Brain microvascular endothelial cell (primary cell): ENCODE data around the gene FAM83D.

Source experiments
- DNase-seq: peaks from one replicate; pipeline ENCODE4 v3.0.0-alpha.2; 2020
- H3K27ac ChIP-seq: fragments of 250-450 bp; sonication (Bioruptor Pico); 2 replicates; pipeline ENCODE4 v1.5.1; 2020; ENCODE audit warnings: mild to moderate bottlenecking, moderate library complexity
- H3K27me3 ChIP-seq: fragments of 250-450 bp; sonication (Bioruptor Pico); replicated peaks from 2 replicates; pipeline ENCODE4 v1.5.1; 2020; ENCODE audit warnings: mild to moderate bottlenecking
- H3K36me3 ChIP-seq: fragments of 250-450 bp; sonication (Bioruptor Pico); replicated peaks from 2 replicates; pipeline ENCODE4 v1.5.1; 2020; ENCODE audit warnings: mild to moderate bottlenecking
- H3K4me3 ChIP-seq: 2 replicates; pipeline ENCODE4 v1.5.1; 2011; ENCODE audit warnings: low read depth, mild to moderate bottlenecking, control low read depth, low read length, moderate library complexity
- in situ Hi-C: cut with HindIII; loops from 2 replicates; pipeline ENCODE4 v1.10.0; 2017; ENCODE audit warnings: low sequenced_read_pairs, low pct_ligation_motif_present
- TF ChIP-seq, protein P1 (sequence below): IDR thresholded peaks from 2 replicates; pipeline ENCODE4 v1.5.1; 2011; ENCODE audit warnings: low read depth, mild to moderate bottlenecking, moderate library complexity, low read length, control low read depth, inconsistent platforms; ENCODE audit errors: missing control alignments

The FAM83D gene

DNA sequence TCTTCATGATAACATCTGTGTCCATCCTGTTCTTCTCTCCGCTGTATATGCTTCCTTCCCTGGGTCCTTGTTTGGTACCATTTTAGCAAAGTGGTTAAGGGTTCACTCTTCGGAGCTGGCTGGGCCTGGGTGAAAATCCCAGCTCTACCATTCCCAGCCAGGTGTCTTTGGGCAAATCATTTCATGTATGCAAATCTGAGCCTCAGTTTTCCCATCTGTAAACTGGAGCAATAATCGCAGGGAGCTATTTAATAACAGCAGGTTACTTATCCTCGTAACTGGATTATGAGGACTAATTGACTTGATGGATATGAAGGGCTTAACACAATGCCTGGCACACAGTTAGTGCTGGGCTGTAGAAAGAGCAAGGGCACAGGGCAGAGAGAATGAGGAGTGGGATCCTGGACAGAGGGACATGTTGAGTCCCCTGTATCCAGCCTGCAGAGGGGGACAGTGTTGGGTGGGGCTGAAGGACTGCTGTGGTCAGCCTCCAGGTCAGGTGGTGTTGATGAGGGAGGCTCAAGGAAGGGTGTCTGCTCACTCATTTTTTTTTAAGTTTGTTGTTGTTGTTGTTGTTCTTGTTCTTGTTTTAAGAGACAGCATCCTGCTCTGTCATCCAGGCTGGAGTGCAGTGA is 44.3 kb upstream of the FAM83D start:
- Histone ChIP-seq H3K4me3 (no peak overlapping the region), H3K27ac (no peak overlapping the region), H3K27me3 (no peaks in the 10 kb centered on the region), H3K36me3 (no peaks in the 10 kb centered on the region)
- in situ Hi-C loops, result no loop called here
- TF ChIP-seq, protein P1, sequence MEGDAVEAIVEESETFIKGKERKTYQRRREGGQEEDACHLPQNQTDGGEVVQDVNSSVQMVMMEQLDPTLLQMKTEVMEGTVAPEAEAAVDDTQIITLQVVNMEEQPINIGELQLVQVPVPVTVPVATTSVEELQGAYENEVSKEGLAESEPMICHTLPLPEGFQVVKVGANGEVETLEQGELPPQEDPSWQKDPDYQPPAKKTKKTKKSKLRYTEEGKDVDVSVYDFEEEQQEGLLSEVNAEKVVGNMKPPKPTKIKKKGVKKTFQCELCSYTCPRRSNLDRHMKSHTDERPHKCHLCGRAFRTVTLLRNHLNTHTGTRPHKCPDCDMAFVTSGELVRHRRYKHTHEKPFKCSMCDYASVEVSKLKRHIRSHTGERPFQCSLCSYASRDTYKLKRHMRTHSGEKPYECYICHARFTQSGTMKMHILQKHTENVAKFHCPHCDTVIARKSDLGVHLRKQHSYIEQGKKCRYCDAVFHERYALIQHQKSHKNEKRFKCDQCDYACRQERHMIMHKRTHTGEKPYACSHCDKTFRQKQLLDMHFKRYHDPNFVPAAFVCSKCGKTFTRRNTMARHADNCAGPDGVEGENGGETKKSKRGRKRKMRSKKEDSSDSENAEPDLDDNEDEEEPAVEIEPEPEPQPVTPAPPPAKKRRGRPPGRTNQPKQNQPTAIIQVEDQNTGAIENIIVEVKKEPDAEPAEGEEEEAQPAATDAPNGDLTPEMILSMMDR, result no peak
- DNase-seq, result no peak

- in situ Hi-C loops, result no loop called here
- TF ChIP-seq, protein P1, result no peak
- DNase-seq, result no peak
- Histone ChIP-seq H3K27ac (no peak overlapping the region), H3K4me3 (no peak overlapping the region), H3K27me3 (no peaks in the 10 kb centered on the region), H3K36me3 (no peaks in the 10 kb centered on the region)
These were observed 43.6 kb upstream of the FAM83D start for GRCh38 chr20:38882600-38882999.

GRCh38 chr20:38883081-38883980 is 42.9 kb upstream of the FAM83D start:
- Histone ChIP-seq H3K27me3 (no peaks in the 10 kb centered on the region), H3K36me3 (no peaks in the 10 kb centered on the region), H3K4me3 (no peak overlapping the region), H3K27ac (no peak overlapping the region)
- TF ChIP-seq, protein P1, result no peak
- peak; percentile 7 for DNase-seq
- in situ Hi-C loops, result no loop called here

DNA sequence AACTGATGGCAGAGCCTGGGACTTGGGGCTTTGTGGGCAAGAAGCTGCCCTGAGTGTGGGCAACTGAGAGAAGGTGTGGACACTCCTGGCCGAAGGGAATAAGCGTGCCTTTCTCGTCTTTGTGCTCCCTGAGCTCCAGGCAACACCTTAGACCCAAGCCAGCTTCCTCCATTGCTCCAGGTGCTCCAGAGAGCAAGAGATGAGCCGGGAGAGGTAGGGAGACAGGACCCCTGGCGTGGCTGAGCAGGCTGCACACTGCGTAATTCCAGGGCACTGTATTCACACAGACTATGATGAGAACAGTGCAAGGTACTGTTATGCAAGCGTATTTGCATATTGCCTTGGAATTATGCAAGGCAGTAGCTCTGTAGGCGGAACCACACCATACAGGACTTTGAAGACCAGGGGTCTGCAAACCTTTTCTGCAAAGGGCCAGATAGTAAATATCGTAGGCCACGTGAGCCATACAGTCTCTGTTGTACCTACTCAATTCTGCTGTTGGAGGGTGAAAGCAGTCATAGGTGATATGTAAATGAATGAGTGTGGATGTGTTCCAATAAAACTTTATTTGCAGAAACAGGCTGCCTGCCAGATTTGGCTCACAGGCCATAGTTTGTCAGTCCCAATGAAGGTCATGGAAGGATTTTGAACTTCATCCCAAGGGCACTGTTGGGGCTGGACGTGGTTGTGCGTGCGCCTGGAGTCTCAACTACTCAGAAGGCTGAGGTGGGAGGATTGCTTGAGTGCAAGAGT is 42.1 kb upstream of the FAM83D start:
- in situ Hi-C loops, result no loop called here
- no peak overlapping the region for H3K27ac ChIP-seq

GRCh38 chr20:38885357-38885756 is 40.9 kb upstream of the FAM83D start:
- Histone ChIP-seq H3K27me3 (no peaks in the 10 kb centered on the region), H3K36me3 (no peaks in the 10 kb centered on the region), H3K27ac (no peak overlapping the region), H3K4me3 (no peak overlapping the region)
- DNase-seq, result no peak
- TF ChIP-seq, protein P1, result no peak
- in situ Hi-C loops, result no loop called here

More for the DNA sequence above, 42.1 kb upstream of the FAM83D start:
- H3K27me3 ChIP-seq, result no peaks in the 10 kb centered on the region
- TF ChIP-seq, protein P1, result no peak
- no peak for DNase-seq
- H3K4me3 ChIP-seq, result no peak overlapping the region
- H3K36me3 ChIP-seq, result no peaks in the 10 kb centered on the region
